ENCODE measurements around the gene GRAMD1C. TPM values are rescaled to one million over a fixed set of nuclear protein-coding genes. Genes with fewer than 3 reads are reported as not detected.

GRAMD1C gene
- total RNA-seq, result 1 to 10 TPM in 1 of 2 experiments, under 1 TPM in 1; 0.70 to 1.1 TPM

DNA sequence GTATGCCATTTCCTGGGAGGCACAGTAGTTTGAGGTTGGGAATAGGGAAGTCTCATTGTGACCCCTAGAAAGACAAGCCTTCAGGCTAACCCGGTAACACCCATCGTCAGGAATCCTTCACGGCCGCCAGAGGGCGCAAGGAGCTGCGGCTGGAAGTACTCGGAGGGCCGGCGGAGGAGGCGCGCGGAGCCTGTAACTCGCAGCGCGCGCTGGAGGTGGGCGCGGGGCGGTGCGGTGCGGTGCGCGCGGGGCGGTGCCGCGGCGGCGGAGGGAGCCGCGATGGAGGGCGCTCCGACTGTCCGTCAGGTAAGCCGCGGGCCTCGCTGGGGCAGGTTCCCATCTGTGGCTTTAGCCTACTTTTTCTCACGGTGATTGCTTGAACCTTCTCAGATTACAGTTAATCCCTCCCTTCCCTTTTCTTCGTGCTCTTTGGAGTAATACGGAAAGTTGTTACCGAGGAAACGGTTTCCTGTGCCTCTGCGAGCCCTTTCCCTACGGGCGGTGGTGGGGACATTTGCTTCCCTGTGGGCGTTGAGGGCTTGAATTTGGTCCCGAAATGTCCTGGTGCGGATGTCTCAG, at the start of gene GRAMD1C:
TSS of gene GRAMD1C (plus strand) at position 158 of the 579 bp plus-strand sequence. CDS start at position 280, 122 bp downstream.
- ChIA-PET POLR2A (no interaction called here), CTCF (interaction anchor here (0.7 to 2.9 kb wide), 9 partner anchors 8 to 100 kb away, joined by 3 to 15 read pairs (median 4); partner anchors contain the start of gene NAA50)
- H3K27ac Mint-ChIP-seq, result no peak within 1 kb of the TSS
- H3K36me3 Mint-ChIP-seq (ENCODE audit: low read depth), result no peaks in the 10 kb centered on the region
- H3K4me3 Mint-ChIP-seq, result peak within 1 kb of the TSS; percentile 75
- H3K27me3 Mint-ChIP-seq (ENCODE audit: low read depth), result no peaks in the 10 kb centered on the region
- H3K9me3 Mint-ChIP-seq (ENCODE audit: insufficient read depth), result no peaks in the 10 kb centered on the region
- DNase-seq (peak; percentile 90), ATAC-seq (peak; percentile 100)
- peaks cover 6% of the 10 kb centered on the region for H3K4me1 Mint-ChIP-seq (ENCODE audit: low read depth)

DNA sequence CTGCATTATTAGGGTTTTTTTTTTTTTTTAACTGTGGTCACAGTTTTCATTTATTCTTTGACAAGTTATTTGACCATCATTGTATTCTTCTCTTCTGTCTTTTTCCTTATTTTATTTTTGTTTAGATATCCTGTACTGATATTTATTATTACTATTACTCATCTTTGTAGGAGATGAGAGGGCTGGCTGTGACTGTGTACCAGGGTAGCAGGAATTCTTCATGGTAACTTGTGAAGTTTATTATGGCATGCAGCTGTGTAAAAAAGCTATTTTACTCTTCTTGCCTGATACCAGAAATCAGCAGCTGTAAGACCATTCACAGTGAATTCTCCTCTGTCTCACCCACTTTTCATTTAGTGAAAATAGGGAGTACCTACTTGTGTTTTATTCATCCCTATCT, 47.2 kb upstream of the GRAMD1C start:
- ChIA-PET POLR2A (interaction anchor here (0.7 kb wide), 1 partner anchor 10 kb away, joined by 3 read pairs; no protein-coding TSS in a partner anchor), CTCF (interaction anchor here (1.5 kb wide), 2 partner anchors 46 to 55 kb away, joined by 3 to 5 read pairs; no protein-coding TSS in a partner anchor)
- ATAC-seq, result no peak
- H3K27ac Mint-ChIP-seq, result no peak overlapping the region
- H3K9me3 Mint-ChIP-seq (ENCODE audit: insufficient read depth), result no peaks in the 10 kb centered on the region
- no peaks in the 10 kb centered on the region for H3K27me3 Mint-ChIP-seq (ENCODE audit: low read depth)
- DNase-seq, result no peak
- H3K4me3 Mint-ChIP-seq, result no peak overlapping the region
- H3K36me3 Mint-ChIP-seq (ENCODE audit: low read depth), result peaks cover 12% of the 10 kb centered on the region
- no peaks in the 10 kb centered on the region for H3K4me1 Mint-ChIP-seq (ENCODE audit: low read depth)

DNA sequence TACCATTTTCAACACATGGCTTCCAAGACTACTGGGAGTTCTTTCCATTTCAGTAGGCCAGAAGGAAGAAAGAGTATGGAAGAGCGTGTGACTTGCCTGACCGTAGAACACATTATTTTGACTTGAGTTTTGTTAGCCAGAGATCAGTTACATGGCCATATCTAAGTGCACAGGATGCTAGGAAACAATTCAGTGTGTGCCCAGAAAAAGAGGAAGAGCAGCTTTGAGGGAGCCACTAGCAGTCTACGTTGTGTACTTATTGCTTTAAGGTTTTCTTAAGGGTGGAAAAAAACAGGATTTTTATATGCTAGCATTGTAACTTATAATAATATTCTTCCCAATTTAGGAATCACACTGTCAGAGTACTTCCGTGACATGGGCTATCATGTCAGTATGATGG, 44.1 kb upstream of the GRAMD1C start:
- Mint-ChIP-seq H3K36me3 (ENCODE audit: low read depth) (peaks cover 16% of the 10 kb centered on the region), H3K27me3 (ENCODE audit: low read depth) (no peaks in the 10 kb centered on the region), H3K9me3 (ENCODE audit: insufficient read depth) (no peaks in the 10 kb centered on the region), H3K4me1 (ENCODE audit: low read depth) (no peaks in the 10 kb centered on the region), H3K4me3 (no peak overlapping the region), H3K27ac (no peak overlapping the region)
- ChIA-PET CTCF (interaction anchor here (0.8 kb wide), 1 partner anchor 12 kb away, joined by 3 read pairs; no protein-coding TSS in a partner anchor), POLR2A (no interaction called here)
- no peak for DNase-seq
- ATAC-seq, result no peak

DNA sequence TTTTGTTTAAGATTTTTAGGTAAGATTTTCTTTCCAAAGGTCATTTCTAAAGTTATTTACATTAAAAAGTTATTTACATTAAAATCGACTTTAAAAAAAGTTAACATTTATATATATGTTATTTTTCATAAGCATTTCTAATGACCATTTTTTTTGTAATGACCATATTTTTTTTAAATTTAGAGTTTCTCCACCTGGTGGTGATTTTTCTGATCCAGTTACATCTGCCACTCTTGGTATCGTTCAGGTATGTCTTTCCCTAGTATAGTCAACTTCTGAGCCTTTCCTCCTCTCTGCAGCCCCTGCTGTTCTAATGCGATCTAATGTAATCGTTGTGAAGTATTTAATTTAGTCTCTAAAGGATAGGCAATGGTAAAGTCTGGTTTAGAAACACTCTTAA, 42.9 kb upstream of the GRAMD1C start:
- ATAC-seq (no peak), DNase-seq (no peak)
- Mint-ChIP-seq H3K4me1 (ENCODE audit: low read depth) (no peaks in the 10 kb centered on the region), H3K4me3 (no peak overlapping the region), H3K9me3 (ENCODE audit: insufficient read depth) (no peaks in the 10 kb centered on the region), H3K27me3 (ENCODE audit: low read depth) (no peaks in the 10 kb centered on the region), H3K36me3 (ENCODE audit: low read depth) (peaks cover 22% of the 10 kb centered on the region), H3K27ac (no peak overlapping the region)
- ChIA-PET CTCF (interaction anchor here (1.0 kb wide), 1 partner anchor 59 kb away, joined by 4 read pairs; no protein-coding TSS in a partner anchor), POLR2A (no interaction called here)

DNA sequence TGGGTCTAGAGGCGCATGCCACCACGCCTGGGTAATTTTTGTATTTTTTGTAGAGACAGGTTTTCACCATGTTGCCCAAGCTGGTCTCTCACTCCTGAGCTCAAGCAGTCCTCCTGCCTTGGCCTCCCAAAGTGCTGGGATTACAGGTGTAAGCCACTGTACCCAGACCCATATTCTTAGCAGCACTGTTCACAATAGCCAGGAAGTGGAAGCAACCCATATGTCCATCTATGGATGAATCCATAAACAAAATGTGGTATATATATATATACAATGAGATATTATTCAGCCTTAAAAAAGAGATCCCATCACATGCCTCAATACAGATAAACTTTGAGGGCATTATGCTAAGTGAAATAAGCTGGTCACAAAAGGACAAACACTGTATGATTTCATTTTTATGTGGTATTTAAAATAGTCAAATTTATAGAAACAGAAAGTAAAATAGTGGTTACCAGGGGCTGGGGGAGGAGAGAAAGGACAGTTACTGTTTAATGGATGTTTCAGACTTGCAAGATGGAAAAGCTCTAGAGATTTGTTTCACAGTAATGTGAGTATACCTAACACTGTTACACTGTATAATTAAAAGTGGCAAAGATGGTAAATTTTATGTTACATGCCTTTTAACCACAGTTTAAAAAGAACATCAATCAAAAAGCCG, 35.7 kb upstream of the GRAMD1C start:
- H3K27ac Mint-ChIP-seq, result peak overlapping the region; percentile 42

DNA sequence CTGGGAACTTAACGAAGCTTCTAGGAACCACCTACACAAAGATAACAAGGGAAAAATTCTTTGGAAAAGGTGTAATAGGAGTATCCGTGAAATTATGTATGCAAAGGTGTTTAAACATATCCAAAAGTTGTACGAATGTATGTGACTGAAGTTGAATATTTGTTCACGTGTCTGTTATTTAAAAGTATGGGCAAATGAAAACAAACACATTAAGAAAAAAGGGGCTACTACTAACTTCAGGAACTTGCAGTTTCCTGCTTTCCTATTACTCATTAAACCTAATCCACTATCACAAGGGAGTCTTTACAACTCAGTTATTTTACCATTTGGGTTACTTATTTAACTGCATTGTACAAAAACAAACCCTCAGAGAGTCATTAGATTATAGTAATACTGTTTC, 33.9 kb upstream of the GRAMD1C start:
- peaks cover 6% of the 10 kb centered on the region for H3K4me1 Mint-ChIP-seq (ENCODE audit: low read depth)
- ChIA-PET POLR2A (no interaction called here), CTCF (no interaction called here)
- no peaks in the 10 kb centered on the region for H3K9me3 Mint-ChIP-seq (ENCODE audit: insufficient read depth)
- no peak overlapping the region for H3K27ac Mint-ChIP-seq
- DNase-seq, result no peak
- ATAC-seq, result no peak
- H3K36me3 Mint-ChIP-seq (ENCODE audit: low read depth), result peaks cover 38% of the 10 kb centered on the region
- no peak overlapping the region for H3K4me3 Mint-ChIP-seq
- H3K27me3 Mint-ChIP-seq (ENCODE audit: low read depth), result no peaks in the 10 kb centered on the region

More for the DNA sequence above, 35.7 kb upstream of the GRAMD1C start:
- Mint-ChIP-seq H3K36me3 (ENCODE audit: low read depth) (peaks cover 40% of the 10 kb centered on the region), H3K27me3 (ENCODE audit: low read depth) (no peaks in the 10 kb centered on the region), H3K9me3 (ENCODE audit: insufficient read depth) (no peaks in the 10 kb centered on the region), H3K4me3 (no peak overlapping the region), H3K4me1 (ENCODE audit: low read depth) (peaks cover 6% of the 10 kb centered on the region)
- peak; percentile 36 for ATAC-seq
- POLR2A ChIA-PET, result no interaction called here
- CTCF ChIA-PET, result interaction anchor here (0.5 to 1.6 kb wide), 3 partner anchors 14 to 95 kb away, joined by 3 to 6 read pairs (median 3); no protein-coding TSS in a partner anchor
- DNase-seq, result no peak

DNA sequence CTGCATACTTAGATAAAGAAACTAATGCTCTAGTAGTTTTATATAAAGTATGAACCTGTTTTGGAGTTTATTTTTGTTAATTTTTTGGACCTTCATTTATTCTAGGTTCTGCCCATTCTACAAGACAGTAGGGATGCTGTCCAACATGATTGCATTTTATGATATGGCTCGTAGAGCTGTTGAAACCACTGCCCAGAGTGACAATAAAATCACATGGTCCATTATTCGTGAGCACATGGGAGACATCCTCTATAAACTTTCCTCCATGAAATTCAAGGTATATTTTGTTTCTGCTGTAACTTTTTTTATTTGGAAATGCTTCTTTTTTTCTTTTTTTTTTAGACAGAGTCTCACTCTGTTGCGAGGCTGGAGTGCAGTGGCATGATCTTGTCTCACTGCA, 33.3 kb upstream of the GRAMD1C start:
- CTCF ChIA-PET, result no interaction called here

DNA sequence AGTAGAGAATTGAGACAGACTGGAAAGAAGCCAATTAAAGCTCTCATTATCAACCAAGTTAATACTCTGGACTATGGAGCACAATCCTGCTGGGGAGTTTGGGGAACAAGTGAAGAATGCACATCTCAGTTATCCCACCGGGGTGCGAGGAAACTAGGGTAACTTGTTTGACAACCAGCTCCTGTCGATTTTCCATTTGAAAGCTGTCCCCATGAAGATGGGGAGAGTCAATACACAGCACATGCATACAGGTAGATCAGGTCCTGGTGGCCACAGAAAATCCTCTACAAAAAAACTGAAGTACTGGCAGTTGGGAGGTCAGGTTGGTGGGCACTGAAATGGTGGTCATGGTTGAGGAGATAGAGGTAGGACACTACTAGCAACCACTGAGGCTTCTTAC, 25.7 kb upstream of the GRAMD1C start:
- CTCF ChIA-PET, result no interaction called here
- Mint-ChIP-seq H3K27ac (no peak overlapping the region), H3K27me3 (ENCODE audit: low read depth) (no peaks in the 10 kb centered on the region), H3K36me3 (ENCODE audit: low read depth) (peaks cover 12% of the 10 kb centered on the region), H3K4me3 (no peak overlapping the region), H3K4me1 (ENCODE audit: low read depth) (no peaks in the 10 kb centered on the region), H3K9me3 (ENCODE audit: insufficient read depth) (no peaks in the 10 kb centered on the region)
- ATAC-seq (no peak), DNase-seq (no peak)
- POLR2A ChIA-PET, result no interaction called here

More for the DNA sequence above, 33.3 kb upstream of the GRAMD1C start:
- Mint-ChIP-seq H3K27ac (no peak overlapping the region), H3K4me3 (no peak overlapping the region), H3K36me3 (ENCODE audit: low read depth) (peaks cover 37% of the 10 kb centered on the region), H3K9me3 (ENCODE audit: insufficient read depth) (no peaks in the 10 kb centered on the region), H3K27me3 (ENCODE audit: low read depth) (no peaks in the 10 kb centered on the region), H3K4me1 (ENCODE audit: low read depth) (peaks cover 6% of the 10 kb centered on the region)
- no peak for DNase-seq
- POLR2A ChIA-PET, result no interaction called here
- ATAC-seq, result no peak

DNA sequence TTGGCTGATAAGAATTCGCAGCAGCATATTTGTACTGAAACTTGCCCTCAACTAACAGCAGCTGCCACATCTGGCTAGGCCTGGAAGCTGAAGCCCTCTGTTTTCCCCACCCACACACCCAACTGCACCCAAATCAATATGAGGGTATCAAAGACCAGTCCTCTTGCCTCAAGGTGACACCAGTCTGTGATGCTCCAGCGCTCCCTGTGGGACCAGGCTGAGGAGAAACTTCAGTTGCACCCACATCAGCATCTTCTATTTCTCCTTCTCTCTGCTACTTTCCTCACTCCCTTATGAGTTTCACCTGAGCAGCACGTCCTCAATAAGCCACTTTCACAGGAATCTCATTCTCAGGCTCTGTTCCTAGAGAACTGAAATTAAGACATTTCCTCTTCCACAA, 18.7 kb upstream of the GRAMD1C start:
- no peaks in the 10 kb centered on the region for H3K9me3 Mint-ChIP-seq (ENCODE audit: insufficient read depth)
- H3K27me3 Mint-ChIP-seq (ENCODE audit: low read depth), result no peaks in the 10 kb centered on the region

DNA sequence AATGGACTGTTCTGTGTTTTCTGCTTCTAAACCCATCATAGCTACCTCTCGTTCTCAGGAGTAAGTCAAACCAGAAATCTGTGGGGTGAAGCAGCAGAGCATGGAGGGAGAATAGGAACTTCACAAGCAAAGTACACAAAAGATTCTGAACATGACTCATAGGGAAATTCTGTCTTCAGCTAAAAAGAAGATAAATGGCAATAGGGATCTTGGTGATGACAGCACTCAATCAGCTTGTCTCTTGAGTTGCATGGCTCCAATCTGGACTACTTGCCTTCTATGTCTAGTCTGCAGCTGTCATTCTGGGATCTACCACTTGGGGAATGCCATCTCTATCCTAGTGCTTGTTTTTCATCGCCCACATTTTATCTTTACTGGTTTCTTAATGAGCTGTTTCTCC, 13.5 kb upstream of the GRAMD1C start:
- CTCF ChIA-PET, result interaction anchor here (0.6 to 1.3 kb wide), 3 partner anchors 19 to 88 kb away, joined by 3 to 4 read pairs (median 4); no protein-coding TSS in a partner anchor
- POLR2A ChIA-PET, result interaction anchor here (0.7 kb wide), 1 partner anchor 154 kb away, joined by 3 read pairs; no protein-coding TSS in a partner anchor
- Mint-ChIP-seq H3K27ac (no peak overlapping the region), H3K36me3 (ENCODE audit: low read depth) (no peaks in the 10 kb centered on the region), H3K4me1 (ENCODE audit: low read depth) (no peaks in the 10 kb centered on the region), H3K9me3 (ENCODE audit: insufficient read depth) (no peaks in the 10 kb centered on the region), H3K27me3 (ENCODE audit: low read depth) (no peaks in the 10 kb centered on the region), H3K4me3 (no peak overlapping the region)
- no peak for DNase-seq
- no peak for ATAC-seq

More for the DNA sequence above, 18.7 kb upstream of the GRAMD1C start:
- no peaks in the 10 kb centered on the region for H3K36me3 Mint-ChIP-seq (ENCODE audit: low read depth)
- H3K4me1 Mint-ChIP-seq (ENCODE audit: low read depth), result no peaks in the 10 kb centered on the region
- POLR2A ChIA-PET, result no interaction called here
- CTCF ChIA-PET, result no interaction called here
- no peak overlapping the region for H3K27ac Mint-ChIP-seq
- no peak for ATAC-seq
- H3K4me3 Mint-ChIP-seq, result no peak overlapping the region
- no peak for DNase-seq

DNA sequence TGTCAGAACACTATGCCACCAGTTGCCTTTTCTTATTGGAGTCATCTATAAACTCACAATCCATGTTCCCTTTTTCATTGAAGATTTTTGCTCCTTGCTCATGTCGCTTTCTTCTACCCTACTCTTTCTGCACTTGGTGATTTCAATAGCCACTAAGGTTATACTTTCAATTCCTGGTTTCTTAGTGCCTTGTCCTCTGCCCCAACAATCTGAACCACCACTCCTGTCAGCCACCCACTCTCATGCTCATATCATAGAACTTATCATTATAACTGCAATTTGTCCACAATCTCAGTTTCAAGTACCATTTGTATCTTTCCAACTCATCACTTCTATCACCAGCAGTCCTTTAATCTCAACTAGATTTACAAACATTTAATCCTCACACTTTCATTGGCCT, 10.0 kb upstream of the GRAMD1C start:
- no peak overlapping the region for H3K4me3 Mint-ChIP-seq

More for the DNA sequence above, 10.0 kb upstream of the GRAMD1C start:
- no peaks in the 10 kb centered on the region for H3K27me3 Mint-ChIP-seq (ENCODE audit: low read depth)
- peaks cover 17% of the 10 kb centered on the region for H3K4me1 Mint-ChIP-seq (ENCODE audit: low read depth)
- ATAC-seq (no peak), DNase-seq (no peak)
- peaks cover 4% of the 10 kb centered on the region for H3K9me3 Mint-ChIP-seq (ENCODE audit: insufficient read depth)
- H3K36me3 Mint-ChIP-seq (ENCODE audit: low read depth), result peaks cover 2% of the 10 kb centered on the region
- no peak overlapping the region for H3K27ac Mint-ChIP-seq
- ChIA-PET CTCF (interaction anchor here (0.9 kb wide), 1 partner anchor 10 kb away, joined by 3 read pairs; the partner anchor contains the start of gene GRAMD1C), POLR2A (no interaction called here)
